B cell (primary cell): ENCODE data around the gene IL4.

Experiments used
- EZH2 ChIP-seq: IDR thresholded peaks from 2 replicates; pipeline ENCODE4 v1.6.1; 2012; ENCODE audit warnings: borderline replicate concordance, low read depth, mild to moderate bottlenecking, moderate library complexity, low read length; ENCODE audit not compliant: insufficient read depth, poor library complexity, severe bottlenecking
- TF ChIP-seq, protein P1 (sequence below): fragments of 200-600 bp; IDR thresholded peaks from one replicate; pipeline ENCODE4 v1.8.0; 2022; ENCODE audit warnings: antibody characterized with exemption, mild to moderate bottlenecking

DNA sequence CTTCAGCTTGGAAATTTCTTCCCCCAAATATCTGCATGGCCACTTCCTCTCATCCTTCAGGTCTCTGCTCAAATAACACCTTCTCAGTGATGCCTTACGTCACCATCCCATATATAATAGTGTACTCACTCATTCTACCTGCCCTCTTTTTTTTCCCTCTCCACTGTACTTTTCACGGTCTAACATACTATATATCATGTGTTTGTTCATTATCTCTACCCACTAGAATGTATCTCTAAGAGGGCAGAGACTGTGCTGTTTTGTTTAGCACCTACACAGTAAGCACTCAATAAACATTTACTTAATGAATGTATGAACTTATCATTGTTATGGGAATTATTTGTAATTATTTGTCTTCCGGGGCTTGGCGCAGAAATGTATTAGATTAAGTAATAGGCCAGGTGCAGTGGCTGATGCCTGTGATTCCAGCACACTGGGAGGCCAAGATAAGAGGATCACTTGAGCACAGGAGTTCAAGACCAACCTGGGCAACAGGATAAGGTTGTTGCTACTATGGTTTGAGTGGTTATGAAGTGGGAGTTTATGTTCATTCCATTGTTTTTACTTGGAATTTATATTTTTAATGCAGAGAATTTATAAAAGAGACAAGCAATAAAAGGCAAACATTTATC is 21.8 kb upstream of the IL4 start:
- TF ChIP-seq, protein P1, sequence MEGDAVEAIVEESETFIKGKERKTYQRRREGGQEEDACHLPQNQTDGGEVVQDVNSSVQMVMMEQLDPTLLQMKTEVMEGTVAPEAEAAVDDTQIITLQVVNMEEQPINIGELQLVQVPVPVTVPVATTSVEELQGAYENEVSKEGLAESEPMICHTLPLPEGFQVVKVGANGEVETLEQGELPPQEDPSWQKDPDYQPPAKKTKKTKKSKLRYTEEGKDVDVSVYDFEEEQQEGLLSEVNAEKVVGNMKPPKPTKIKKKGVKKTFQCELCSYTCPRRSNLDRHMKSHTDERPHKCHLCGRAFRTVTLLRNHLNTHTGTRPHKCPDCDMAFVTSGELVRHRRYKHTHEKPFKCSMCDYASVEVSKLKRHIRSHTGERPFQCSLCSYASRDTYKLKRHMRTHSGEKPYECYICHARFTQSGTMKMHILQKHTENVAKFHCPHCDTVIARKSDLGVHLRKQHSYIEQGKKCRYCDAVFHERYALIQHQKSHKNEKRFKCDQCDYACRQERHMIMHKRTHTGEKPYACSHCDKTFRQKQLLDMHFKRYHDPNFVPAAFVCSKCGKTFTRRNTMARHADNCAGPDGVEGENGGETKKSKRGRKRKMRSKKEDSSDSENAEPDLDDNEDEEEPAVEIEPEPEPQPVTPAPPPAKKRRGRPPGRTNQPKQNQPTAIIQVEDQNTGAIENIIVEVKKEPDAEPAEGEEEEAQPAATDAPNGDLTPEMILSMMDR: no peak
- no peak for TF ChIP-seq EZH2
